Measurements from ENCODE around the gene MYBPC2.

DNA sequence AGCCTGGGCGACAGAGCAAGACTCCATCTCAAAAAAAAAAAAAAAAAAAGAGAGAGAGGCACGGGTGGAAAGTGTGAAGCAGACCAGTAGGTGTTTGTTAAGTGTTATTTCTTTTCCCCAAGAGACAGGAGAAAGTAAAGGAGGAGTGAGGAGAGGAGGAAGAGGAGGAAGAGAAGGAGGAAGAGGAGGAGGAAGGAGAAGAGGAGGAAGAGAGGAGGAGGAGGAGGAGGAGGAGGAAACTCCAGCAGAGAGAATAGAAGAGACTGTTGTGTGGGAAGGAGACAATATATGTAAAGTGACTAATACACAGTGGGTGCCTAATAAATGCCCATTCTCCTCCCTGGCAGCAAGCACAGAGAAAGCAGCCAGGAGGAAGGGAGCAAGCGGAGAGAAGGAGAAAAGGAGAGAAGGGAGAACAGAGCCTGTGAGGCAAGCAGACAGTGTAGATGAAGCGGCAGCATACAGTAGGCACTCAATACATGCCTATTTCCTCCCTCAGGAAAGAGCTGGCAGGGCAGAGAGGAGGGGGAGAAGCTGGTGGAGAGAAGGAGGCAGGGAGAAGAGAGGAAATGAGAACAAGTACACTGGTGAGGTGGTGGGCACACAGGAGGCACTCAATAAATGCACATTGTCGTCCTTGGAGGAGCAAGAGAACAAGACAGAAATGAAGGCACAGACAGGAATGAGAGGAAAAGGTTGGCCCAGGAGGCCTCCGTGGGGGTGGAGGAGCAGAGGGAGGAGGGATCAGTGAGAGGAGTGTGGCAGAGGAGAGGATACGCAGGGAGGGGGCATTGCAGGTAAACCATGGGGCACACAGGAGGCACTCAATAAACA, 61.7 kb downstream of the MYBPC2 start:
- TF ChIP-seq POLR2A (IDR thresholded peaks at IDR 0.05; ENCODE audit: low read length): no peak
- no peak for TF ChIP-seq GATA1 (IDR thresholded peaks at IDR 0.05; ENCODE audit: low read depth, low read length)
